ENCODE results near the gene ATP5PD.

Gene ATP5PD

DNA sequence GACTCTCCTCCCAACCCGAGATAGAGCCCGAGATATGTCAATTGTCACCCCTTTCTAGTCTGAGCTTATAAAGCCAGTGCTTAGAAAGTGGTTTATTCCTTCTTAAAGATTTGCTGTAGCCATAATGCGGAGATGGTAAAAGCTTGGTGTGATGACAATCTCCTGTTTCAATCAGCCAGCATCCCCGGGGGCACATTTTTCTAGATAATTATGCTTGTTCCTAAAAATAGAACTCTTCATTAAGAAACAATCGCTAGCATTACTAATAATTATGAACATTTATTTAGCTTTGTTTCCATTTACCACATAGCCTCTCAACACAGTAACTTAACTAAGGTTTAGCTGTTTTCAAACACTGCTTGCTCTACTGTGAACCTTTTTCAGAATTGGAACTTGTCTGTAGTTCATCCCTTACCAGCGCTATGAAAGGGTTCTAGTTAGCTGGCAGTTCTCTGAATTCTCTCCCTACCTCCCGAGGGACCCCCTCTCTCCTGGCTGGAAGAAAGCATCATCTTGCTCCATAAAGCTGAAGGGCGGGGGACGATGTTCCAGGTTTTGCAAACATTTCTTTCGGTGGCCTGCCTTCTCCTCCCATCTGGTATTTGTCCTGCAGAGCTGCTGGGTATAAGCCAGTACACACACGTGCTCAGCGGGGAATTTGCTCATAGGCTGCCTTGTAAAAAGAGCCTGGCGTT lies 35.2 kb downstream of the ATP5PD start (continued):
- TF ChIP-seq, protein P1, sequence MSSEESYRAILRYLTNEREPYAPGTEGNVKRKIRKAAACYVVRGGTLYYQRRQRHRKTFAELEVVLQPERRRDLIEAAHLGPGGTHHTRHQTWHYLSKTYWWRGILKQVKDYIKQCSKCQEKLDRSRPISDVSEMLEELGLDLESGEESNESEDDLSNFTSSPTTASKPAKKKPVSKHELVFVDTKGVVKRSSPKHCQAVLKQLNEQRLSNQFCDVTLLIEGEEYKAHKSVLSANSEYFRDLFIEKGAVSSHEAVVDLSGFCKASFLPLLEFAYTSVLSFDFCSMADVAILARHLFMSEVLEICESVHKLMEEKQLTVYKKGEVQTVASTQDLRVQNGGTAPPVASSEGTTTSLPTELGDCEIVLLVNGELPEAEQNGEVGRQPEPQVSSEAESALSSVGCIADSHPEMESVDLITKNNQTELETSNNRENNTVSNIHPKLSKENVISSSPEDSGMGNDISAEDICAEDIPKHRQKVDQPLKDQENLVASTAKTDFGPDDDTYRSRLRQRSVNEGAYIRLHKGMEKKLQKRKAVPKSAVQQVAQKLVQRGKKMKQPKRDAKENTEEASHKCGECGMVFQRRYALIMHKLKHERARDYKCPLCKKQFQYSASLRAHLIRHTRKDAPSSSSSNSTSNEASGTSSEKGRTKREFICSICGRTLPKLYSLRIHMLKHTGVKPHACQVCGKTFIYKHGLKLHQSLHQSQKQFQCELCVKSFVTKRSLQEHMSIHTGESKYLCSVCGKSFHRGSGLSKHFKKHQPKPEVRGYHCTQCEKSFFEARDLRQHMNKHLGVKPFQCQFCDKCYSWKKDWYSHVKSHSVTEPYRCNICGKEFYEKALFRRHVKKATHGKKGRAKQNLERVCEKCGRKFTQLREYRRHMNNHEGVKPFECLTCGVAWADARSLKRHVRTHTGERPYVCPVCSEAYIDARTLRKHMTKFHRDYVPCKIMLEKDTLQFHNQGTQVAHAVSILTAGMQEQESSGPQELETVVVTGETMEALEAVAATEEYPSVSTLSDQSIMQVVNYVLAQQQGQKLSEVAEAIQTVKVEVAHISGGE (tag by site-specific recombination; conservative IDR thresholded peaks at IDR 0.05; ENCODE audit: low read depth): no peak
- no peak for TF ChIP-seq ZNF510 (tag by site-specific recombination; IDR thresholded peaks at IDR 0.05; ENCODE audit: insufficient replicate concordance)
- TF ChIP-seq IKZF3 (tag by site-specific recombination; IDR thresholded peaks at IDR 0.05): peak; percentile 39; the same call in 1 of the 2 replicates
- TF ChIP-seq FEZF1 (tag by site-specific recombination; IDR thresholded peaks at IDR 0.05): peak; percentile 63; the same call in 1 of the 2 replicates
- no peak for TF ChIP-seq ZNF16 (tag by site-specific recombination; IDR thresholded peaks at IDR 0.05; ENCODE audit: low read depth)

DNA sequence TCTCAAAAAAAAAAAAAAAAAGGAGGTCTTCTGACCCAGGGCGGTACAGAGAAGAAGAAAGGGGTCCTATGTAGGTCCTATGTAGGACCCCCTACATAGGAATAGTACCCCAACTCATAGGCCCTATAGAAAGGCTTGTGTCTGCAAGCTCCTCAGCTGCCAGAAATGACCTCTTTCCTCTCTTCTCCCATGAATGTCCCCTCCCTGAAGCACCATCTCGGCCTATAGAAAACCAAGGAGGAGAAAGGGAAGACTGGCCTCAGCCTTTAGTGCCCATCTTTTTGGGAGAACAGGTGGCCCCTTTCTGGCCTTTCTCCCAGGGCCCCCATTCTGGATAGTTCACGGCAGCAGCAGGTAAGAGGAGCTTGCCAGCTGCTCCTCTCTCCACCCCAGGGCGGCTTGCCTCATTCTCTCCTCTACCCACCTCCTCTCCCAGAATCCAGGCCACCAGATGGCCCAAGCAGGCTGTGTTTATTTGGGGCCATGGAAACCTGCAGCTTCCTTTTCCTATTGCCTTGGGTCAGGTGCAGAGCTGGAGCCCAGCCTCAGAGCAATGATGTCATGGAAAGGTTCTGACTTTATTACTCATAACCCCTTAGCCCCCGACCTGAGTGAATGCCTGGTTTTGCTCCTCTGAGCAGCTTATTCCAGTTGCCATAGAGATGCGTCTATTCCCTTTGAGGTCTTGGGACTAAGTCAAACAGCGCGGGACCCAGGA lies 35.9 kb downstream of the ATP5PD start:
- H3K27ac ChIP-seq (ENCODE audit: extremely low read depth, low read depth, low read length): no peak overlapping the region
- no peaks in the 10 kb centered on the region for H3K9me3 ChIP-seq (ENCODE audit: control insufficient read depth, insufficient read depth, low read depth, low read length)
- ChIA-PET POLR2A (interaction anchor here (0.5 to 3.7 kb wide), 16 partner anchors 7 to 769 kb away, joined by 3 to 46 read pairs (median 4); partner anchors contain the start of genes ATP5PD, CDR2L, HID1 and JPT1), CTCF (interaction anchor here (0.6 to 4.3 kb wide), 18 partner anchors 12 to 430 kb away, joined by 3 to 62 read pairs (median 6); partner anchors contain the start of genes NT5C and OTOP2)
- H3K36me3 ChIP-seq (ENCODE audit: control insufficient read depth in 2 of 2, insufficient read depth in 1 of 2, low read length in 2 of 2): peaks cover 0 to 6% of the 10 kb centered on the region in 2 experiments; a peak in 2 of 3 replicates
- H3K4me3 ChIP-seq (ENCODE audit: low read depth, low read length): no peak overlapping the region
- peaks cover 26% of the 10 kb centered on the region for H3K4me1 ChIP-seq (ENCODE audit: control insufficient read depth, insufficient read depth, low read length)
- TF ChIP-seq PRDM1 (tag by site-specific recombination; IDR thresholded peaks at IDR 0.05) (0 out of 2 replicates have a peak, but pooled peaks have one; percentile 20), ZNF530 (tag by site-specific recombination; IDR thresholded peaks at IDR 0.05; ENCODE audit: low read depth) (no peak), ZNF140 (tag by site-specific recombination; IDR thresholded peaks at IDR 0.05) (no peak), ZFP69B (tag by site-specific recombination; IDR thresholded peaks at IDR 0.05) (peak; percentile 43), ZBTB20 (tag by site-specific recombination; IDR thresholded peaks at IDR 0.05) (peak; percentile 50), ZNF155 (tag by site-specific recombination; IDR thresholded peaks at IDR 0.05) (no peak)
- TF ChIP-seq, protein P2, sequence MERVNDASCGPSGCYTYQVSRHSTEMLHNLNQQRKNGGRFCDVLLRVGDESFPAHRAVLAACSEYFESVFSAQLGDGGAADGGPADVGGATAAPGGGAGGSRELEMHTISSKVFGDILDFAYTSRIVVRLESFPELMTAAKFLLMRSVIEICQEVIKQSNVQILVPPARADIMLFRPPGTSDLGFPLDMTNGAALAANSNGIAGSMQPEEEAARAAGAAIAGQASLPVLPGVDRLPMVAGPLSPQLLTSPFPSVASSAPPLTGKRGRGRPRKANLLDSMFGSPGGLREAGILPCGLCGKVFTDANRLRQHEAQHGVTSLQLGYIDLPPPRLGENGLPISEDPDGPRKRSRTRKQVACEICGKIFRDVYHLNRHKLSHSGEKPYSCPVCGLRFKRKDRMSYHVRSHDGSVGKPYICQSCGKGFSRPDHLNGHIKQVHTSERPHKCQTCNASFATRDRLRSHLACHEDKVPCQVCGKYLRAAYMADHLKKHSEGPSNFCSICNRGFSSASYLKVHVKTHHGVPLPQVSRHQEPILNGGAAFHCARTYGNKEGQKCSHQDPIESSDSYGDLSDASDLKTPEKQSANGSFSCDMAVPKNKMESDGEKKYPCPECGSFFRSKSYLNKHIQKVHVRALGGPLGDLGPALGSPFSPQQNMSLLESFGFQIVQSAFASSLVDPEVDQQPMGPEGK (tag by site-specific recombination; IDR thresholded peaks at IDR 0.05): peak; percentile 95
- TF ChIP-seq, protein P3, sequence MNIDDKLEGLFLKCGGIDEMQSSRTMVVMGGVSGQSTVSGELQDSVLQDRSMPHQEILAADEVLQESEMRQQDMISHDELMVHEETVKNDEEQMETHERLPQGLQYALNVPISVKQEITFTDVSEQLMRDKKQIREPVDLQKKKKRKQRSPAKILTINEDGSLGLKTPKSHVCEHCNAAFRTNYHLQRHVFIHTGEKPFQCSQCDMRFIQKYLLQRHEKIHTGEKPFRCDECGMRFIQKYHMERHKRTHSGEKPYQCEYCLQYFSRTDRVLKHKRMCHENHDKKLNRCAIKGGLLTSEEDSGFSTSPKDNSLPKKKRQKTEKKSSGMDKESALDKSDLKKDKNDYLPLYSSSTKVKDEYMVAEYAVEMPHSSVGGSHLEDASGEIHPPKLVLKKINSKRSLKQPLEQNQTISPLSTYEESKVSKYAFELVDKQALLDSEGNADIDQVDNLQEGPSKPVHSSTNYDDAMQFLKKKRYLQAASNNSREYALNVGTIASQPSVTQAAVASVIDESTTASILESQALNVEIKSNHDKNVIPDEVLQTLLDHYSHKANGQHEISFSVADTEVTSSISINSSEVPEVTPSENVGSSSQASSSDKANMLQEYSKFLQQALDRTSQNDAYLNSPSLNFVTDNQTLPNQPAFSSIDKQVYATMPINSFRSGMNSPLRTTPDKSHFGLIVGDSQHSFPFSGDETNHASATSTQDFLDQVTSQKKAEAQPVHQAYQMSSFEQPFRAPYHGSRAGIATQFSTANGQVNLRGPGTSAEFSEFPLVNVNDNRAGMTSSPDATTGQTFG (tag by site-specific recombination; IDR thresholded peaks at IDR 0.05; ENCODE audit: borderline replicate concordance): no peak
- TF ChIP-seq, protein P4, sequence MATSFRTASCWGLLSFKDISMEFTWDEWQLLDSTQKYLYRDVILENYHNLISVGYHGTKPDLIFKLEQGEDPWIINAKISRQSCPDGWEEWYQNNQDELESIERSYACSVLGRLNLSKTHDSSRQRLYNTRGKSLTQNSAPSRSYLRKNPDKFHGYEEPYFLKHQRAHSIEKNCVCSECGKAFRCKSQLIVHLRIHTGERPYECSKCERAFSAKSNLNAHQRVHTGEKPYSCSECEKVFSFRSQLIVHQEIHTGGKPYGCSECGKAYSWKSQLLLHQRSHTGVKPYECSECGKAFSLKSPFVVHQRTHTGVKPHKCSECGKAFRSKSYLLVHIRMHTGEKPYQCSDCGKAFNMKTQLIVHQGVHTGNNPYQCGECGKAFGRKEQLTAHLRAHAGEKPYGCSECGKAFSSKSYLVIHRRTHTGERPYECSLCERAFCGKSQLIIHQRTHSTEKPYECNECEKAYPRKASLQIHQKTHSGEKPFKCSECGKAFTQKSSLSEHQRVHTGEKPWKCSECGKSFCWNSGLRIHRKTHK (tag by site-specific recombination; IDR thresholded peaks at IDR 0.05): no peak
- TF ChIP-seq, protein P5, sequence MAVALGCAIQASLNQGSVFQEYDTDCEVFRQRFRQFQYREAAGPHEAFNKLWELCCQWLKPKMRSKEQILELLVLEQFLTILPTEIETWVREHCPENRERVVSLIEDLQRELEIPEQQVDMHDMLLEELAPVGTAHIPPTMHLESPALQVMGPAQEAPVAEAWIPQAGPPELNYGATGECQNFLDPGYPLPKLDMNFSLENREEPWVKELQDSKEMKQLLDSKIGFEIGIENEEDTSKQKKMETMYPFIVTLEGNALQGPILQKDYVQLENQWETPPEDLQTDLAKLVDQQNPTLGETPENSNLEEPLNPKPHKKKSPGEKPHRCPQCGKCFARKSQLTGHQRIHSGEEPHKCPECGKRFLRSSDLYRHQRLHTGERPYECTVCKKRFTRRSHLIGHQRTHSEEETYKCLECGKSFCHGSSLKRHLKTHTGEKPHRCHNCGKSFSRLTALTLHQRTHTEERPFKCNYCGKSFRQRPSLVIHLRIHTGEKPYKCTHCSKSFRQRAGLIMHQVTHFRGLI (tag by site-specific recombination; IDR thresholded peaks at IDR 0.05): peak; percentile 48; the same call in 1 of the 2 replicates
- TF ChIP-seq, protein P6, sequence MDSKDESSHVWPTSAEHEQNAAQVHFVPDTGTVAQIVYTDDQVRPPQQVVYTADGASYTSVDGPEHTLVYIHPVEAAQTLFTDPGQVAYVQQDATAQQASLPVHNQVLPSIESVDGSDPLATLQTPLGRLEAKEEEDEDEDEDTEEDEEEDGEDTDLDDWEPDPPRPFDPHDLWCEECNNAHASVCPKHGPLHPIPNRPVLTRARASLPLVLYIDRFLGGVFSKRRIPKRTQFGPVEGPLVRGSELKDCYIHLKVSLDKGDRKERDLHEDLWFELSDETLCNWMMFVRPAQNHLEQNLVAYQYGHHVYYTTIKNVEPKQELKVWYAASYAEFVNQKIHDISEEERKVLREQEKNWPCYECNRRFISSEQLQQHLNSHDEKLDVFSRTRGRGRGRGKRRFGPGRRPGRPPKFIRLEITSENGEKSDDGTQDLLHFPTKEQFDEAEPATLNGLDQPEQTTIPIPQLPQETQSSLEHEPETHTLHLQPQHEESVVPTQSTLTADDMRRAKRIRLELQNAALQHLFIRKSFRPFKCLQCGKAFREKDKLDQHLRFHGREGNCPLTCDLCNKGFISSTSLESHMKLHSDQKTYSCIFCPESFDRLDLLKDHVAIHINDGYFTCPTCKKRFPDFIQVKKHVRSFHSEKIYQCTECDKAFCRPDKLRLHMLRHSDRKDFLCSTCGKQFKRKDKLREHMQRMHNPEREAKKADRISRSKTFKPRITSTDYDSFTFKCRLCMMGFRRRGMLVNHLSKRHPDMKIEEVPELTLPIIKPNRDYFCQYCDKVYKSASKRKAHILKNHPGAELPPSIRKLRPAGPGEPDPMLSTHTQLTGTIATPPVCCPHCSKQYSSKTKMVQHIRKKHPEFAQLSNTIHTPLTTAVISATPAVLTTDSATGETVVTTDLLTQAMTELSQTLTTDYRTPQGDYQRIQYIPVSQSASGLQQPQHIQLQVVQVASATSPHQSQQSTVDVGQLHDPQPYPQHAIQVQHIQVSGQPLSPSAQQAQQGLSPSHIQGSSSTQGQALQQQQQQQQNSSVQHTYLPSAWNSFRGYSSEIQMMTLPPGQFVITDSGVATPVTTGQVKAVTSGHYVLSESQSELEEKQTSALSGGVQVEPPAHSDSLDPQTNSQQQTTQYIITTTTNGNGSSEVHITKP (tag by site-specific recombination; IDR thresholded peaks at IDR 0.05): peak; percentile 73
